HEK293 (cell line): ENCODE data around the gene FASTKD3.

Experiments used
- CTCF ChIA-PET: fragments of 350-600 bp; formaldehyde crosslinking; extraction: SDS; loops from one replicate; lab custom pipeline; 2021; ENCODE audit warnings: antibody characterized with exemption; lab: Yijun Ruan, JAX
- POLR2A ChIA-PET: fragments of 300-600 bp; formaldehyde crosslinking; extraction: SDS; loops from one replicate; lab custom pipeline; 2020; ENCODE audit warnings: antibody characterized with exemption, inconsistent platforms; lab: Yijun Ruan, JAX
- H3K27ac ChIP-seq: fragments of 200-500 bp; sonication (Bioruptor generic); 2 replicates; pipeline ENCODE4 v1.5.1; 2014; ENCODE audit warnings: low read depth, low read length, control low read depth, inconsistent platforms; ENCODE audit errors: extremely low read depth
- H3K36me3 ChIP-seq, 2 experiments: fragments of 200-500 bp in 1 of 2; sonication (Bioruptor generic) in 1 of 2; 1 replicate in 1 of 2; 2 replicates in 1 of 2; pipeline ENCODE4 v1.5.1; 2014 to 2017; ENCODE audit warnings: inconsistent platforms in 2 of 2, low read length in 2 of 2; ENCODE audit not compliant: control insufficient read depth in 2 of 2, insufficient read depth in 1 of 2
- H3K4me1 ChIP-seq: fragments of 200-500 bp; sonication (Bioruptor generic); 2 replicates; pipeline ENCODE4 v1.5.1; 2014; ENCODE audit warnings: mild to moderate bottlenecking, low read length, inconsistent platforms; ENCODE audit not compliant: control insufficient read depth, insufficient read depth
- H3K4me3 ChIP-seq: 2 replicates; pipeline ENCODE4 v1.5.1; 2011; ENCODE audit warnings: low read depth, mild to moderate bottlenecking, control low read depth, low read length, moderate library complexity
- H3K9me3 ChIP-seq: fragments of 200-500 bp; sonication (Bioruptor generic); 2 replicates; pipeline ENCODE4 v1.5.1; 2014; ENCODE audit warnings: low read depth, low read length, inconsistent platforms; ENCODE audit not compliant: control insufficient read depth, insufficient read depth
- HOXC10 ChIP-seq: sonication (generic); formaldehyde crosslinking; IDR thresholded peaks from 2 replicates; pipeline ENCODE4 v1.8.1; 2023; ENCODE audit warnings: mild to moderate bottlenecking, missing genetic modification reagents
- SETDB1 ChIP-seq: IDR thresholded peaks from one replicate; pipeline ENCODE4 v1.6.1; 2017; ENCODE audit warnings: mild to moderate bottlenecking, low read length, moderate library complexity, mixed read lengths; ENCODE audit not compliant: insufficient read length
- TCF7L2 ChIP-seq: IDR thresholded peaks from 2 replicates; pipeline ENCODE4 v1.6.1; 2011; ENCODE audit warnings: low read depth, mild to moderate bottlenecking, inconsistent platforms, low read length, moderate library complexity, borderline replicate concordance
- WT1 ChIP-seq: fragments of 450-650 bp; formaldehyde crosslinking; IDR thresholded peaks from 2 replicates; pipeline ENCODE4 v1.5.1; 2016; ENCODE audit warnings: missing biosample characterization, missing genetic modification characterization
- ZBTB7A ChIP-seq: fragments of 450-650 bp; formaldehyde crosslinking; IDR thresholded peaks from 2 replicates; pipeline ENCODE4 v1.5.1; 2016; ENCODE audit warnings: low read depth, missing biosample characterization, missing genetic modification characterization
- ZNF19 ChIP-seq: fragments of 450-650 bp; formaldehyde crosslinking; IDR thresholded peaks from 2 replicates; pipeline ENCODE4; 2016; ENCODE audit warnings: missing biosample characterization, missing genetic modification characterization, low read depth
- ZNF266 ChIP-seq: fragments of 450-650 bp; formaldehyde crosslinking; IDR thresholded peaks from 2 replicates; pipeline ENCODE4 v1.5.1; 2016; ENCODE audit warnings: missing biosample characterization, missing genetic modification characterization, low read depth
- ZNF354C ChIP-seq: fragments of 450-650 bp; formaldehyde crosslinking; IDR thresholded peaks from 2 replicates; pipeline ENCODE4 v1.5.1; 2016; ENCODE audit warnings: missing biosample characterization, missing genetic modification characterization, low read depth, borderline replicate concordance
- ZNF514 ChIP-seq: fragments of 450-650 bp; formaldehyde crosslinking; IDR thresholded peaks from 2 replicates; pipeline ENCODE4 v1.5.1; 2016; ENCODE audit warnings: missing biosample characterization, missing genetic modification characterization
- ZNF521 ChIP-seq: fragments of 450-650 bp; formaldehyde crosslinking; IDR thresholded peaks from 2 replicates; pipeline ENCODE4 v1.5.1; 2017; ENCODE audit warnings: missing biosample characterization, mild to moderate bottlenecking, missing genetic modification characterization
- ZNF548 ChIP-seq: fragments of 450-650 bp; formaldehyde crosslinking; IDR thresholded peaks from 2 replicates; pipeline ENCODE4 v1.5.1; 2016; ENCODE audit warnings: missing biosample characterization, missing genetic modification characterization
- ZNF624 ChIP-seq: fragments of 450-650 bp; formaldehyde crosslinking; IDR thresholded peaks from 2 replicates; pipeline ENCODE4 v1.5.1; 2017; ENCODE audit warnings: missing biosample characterization, missing genetic modification characterization
- ZNF843 ChIP-seq: fragments of 450-650 bp; formaldehyde crosslinking; IDR thresholded peaks from 2 replicates; pipeline ENCODE4 v1.5.1; 2016; ENCODE audit warnings: missing biosample characterization, missing genetic modification characterization
- TF ChIP-seq, protein P1 (sequence below): fragments of 450-650 bp; formaldehyde crosslinking; IDR thresholded peaks from 2 replicates; pipeline ENCODE4 v1.5.1; 2017; ENCODE audit warnings: missing biosample characterization, missing genetic modification characterization
- TF ChIP-seq, protein P2 (sequence below): IDR thresholded peaks from 2 replicates; pipeline ENCODE4 v1.6.1; 2011; ENCODE audit warnings: mild to moderate bottlenecking, low read depth, low read length, borderline replicate concordance
- TF ChIP-seq, protein P3 (sequence below): fragments of 450-650 bp; formaldehyde crosslinking; IDR thresholded peaks from 2 replicates; pipeline ENCODE4 v1.5.1; 2016; ENCODE audit warnings: missing biosample characterization, missing genetic modification characterization, low read depth
- TF ChIP-seq, protein P4 (sequence below): fragments of 450-650 bp; formaldehyde crosslinking; IDR thresholded peaks from 2 replicates; pipeline ENCODE4 v1.5.1; 2016; ENCODE audit warnings: missing biosample characterization, missing genetic modification characterization, borderline replicate concordance
- TF ChIP-seq, protein P5 (sequence below): fragments of 450-650 bp; formaldehyde crosslinking; IDR thresholded peaks from 2 replicates; pipeline ENCODE4 v1.5.0; 2017; ENCODE audit warnings: missing biosample characterization, missing genetic modification characterization, borderline replicate concordance
- TF ChIP-seq, protein P6 (sequence below): fragments of 450-650 bp; formaldehyde crosslinking; IDR thresholded peaks from 2 replicates; pipeline ENCODE4 v1.5.1; 2016; ENCODE audit warnings: missing biosample characterization, missing genetic modification characterization, borderline replicate concordance

The FASTKD3 gene

DNA sequence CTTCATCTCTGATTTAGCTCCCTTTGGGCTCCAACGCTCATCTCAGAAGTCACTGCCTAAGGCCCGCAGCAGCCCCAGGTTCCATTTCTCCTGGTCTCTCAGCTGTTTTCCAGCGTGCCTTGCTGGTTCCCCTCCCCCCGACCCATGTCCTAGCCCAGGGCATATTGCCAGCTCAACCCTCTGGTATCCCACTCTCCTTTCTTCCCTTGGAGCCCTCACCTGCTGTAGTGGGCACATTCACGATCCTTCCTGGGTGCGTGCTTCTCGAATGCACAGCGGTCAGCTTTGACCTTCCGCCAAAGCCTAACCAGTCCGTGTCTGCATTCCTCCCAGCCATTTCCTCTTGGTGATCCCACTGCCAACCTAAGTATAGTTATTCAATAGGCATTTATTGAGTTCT is 54.0 kb downstream of the FASTKD3 start (continued):
- TF ChIP-seq, protein P1, sequence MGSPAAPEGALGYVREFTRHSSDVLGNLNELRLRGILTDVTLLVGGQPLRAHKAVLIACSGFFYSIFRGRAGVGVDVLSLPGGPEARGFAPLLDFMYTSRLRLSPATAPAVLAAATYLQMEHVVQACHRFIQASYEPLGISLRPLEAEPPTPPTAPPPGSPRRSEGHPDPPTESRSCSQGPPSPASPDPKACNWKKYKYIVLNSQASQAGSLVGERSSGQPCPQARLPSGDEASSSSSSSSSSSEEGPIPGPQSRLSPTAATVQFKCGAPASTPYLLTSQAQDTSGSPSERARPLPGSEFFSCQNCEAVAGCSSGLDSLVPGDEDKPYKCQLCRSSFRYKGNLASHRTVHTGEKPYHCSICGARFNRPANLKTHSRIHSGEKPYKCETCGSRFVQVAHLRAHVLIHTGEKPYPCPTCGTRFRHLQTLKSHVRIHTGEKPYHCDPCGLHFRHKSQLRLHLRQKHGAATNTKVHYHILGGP (tag by site-specific recombination) = no peak
- TF ChIP-seq ZNF548 (tag by site-specific recombination) = no peak
- TF ChIP-seq, protein P2, sequence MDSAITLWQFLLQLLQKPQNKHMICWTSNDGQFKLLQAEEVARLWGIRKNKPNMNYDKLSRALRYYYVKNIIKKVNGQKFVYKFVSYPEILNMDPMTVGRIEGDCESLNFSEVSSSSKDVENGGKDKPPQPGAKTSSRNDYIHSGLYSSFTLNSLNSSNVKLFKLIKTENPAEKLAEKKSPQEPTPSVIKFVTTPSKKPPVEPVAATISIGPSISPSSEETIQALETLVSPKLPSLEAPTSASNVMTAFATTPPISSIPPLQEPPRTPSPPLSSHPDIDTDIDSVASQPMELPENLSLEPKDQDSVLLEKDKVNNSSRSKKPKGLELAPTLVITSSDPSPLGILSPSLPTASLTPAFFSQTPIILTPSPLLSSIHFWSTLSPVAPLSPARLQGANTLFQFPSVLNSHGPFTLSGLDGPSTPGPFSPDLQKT = no peak

DNA sequence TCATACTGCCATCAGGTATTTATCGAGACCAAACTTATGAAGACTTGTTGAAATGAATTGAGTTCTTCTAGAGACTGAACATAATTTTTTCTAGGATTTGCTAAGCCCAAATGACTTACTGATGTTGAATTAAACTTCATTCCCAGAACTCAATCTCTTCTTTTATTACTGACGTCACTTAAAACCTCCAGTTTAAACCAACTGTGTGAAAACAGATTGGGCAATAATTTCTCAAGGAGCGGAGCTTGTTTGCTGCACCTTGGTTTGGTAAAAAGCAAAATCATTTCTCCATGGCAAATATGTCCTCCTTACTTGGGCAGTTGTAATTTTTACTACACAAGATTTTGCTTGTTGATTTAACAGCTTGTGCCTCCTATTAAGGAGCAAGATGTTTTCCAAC is 55.3 kb downstream of the FASTKD3 start:
- H3K36me3 ChIP-seq = no peaks in the 10 kb centered on the region
- no peak overlapping the region for H3K4me3 ChIP-seq
- H3K9me3 ChIP-seq = no peaks in the 10 kb centered on the region
- TF ChIP-seq, protein P3, sequence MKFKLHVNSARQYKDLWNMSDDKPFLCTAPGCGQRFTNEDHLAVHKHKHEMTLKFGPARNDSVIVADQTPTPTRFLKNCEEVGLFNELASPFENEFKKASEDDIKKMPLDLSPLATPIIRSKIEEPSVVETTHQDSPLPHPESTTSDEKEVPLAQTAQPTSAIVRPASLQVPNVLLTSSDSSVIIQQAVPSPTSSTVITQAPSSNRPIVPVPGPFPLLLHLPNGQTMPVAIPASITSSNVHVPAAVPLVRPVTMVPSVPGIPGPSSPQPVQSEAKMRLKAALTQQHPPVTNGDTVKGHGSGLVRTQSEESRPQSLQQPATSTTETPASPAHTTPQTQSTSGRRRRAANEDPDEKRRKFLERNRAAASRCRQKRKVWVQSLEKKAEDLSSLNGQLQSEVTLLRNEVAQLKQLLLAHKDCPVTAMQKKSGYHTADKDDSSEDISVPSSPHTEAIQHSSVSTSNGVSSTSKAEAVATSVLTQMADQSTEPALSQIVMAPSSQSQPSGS = peak; percentile 82
- TF ChIP-seq, protein P4, sequence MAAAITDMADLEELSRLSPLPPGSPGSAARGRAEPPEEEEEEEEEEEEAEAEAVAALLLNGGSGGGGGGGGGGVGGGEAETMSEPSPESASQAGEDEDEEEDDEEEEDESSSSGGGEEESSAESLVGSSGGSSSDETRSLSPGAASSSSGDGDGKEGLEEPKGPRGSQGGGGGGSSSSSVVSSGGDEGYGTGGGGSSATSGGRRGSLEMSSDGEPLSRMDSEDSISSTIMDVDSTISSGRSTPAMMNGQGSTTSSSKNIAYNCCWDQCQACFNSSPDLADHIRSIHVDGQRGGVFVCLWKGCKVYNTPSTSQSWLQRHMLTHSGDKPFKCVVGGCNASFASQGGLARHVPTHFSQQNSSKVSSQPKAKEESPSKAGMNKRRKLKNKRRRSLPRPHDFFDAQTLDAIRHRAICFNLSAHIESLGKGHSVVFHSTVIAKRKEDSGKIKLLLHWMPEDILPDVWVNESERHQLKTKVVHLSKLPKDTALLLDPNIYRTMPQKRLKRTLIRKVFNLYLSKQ (tag by site-specific recombination) = no peak
- POLR2A ChIA-PET = no interaction called here
- CTCF ChIA-PET = interaction anchor here (0.7 to 5.2 kb wide), 8 partner anchors 9 to 553 kb away, joined by 3 to 46 read pairs (median 4); no protein-coding TSS in a partner anchor
- peaks cover 3% of the 10 kb centered on the region; the same call in 1 of the 2 replicates for H3K4me1 ChIP-seq
- H3K27ac ChIP-seq = no peak overlapping the region

DNA sequence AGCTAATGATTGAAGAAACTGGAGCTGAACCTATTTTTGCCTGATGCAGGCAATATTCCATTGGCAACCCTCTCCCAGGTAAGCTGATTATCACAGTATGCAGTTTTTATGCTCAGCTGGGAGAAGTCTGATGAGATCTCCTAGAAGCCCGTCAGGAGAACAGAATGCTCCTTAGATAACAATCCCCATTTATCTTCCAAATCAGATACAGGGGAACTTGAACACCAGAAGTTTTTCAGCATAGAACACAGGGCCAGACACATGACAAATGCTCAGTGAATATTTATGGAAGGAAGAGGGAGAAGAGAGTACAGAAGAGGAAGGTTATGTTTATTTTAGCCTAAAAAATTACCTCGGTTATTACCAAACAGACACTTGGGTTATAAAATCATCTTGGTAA is 55.8 kb downstream of the FASTKD3 start:
- CTCF ChIA-PET = interaction anchor here (1.2 to 5.2 kb wide), 3 partner anchors 20 to 58 kb away, joined by 4 to 46 read pairs (median 32); partner anchors contain the start of gene CFAP90
- no peaks in the 10 kb centered on the region for H3K9me3 ChIP-seq
- no peak overlapping the region for H3K4me3 ChIP-seq
- POLR2A ChIA-PET = no interaction called here
- H3K4me1 ChIP-seq = peaks cover 3% of the 10 kb centered on the region; the same call in 1 of the 2 replicates
- H3K27ac ChIP-seq = no peak overlapping the region
- no peaks in the 10 kb centered on the region for H3K36me3 ChIP-seq
- no peak for TF ChIP-seq ZNF19
- TF ChIP-seq ZNF624 (tag by site-specific recombination) = no peak
- no peak for TF ChIP-seq ZNF843 (tag by site-specific recombination)
- TF ChIP-seq ZNF521 (tag by site-specific recombination) = no peak
- TF ChIP-seq HOXC10 (CRISPR knock-in tag) = no peak
- no peak for TF ChIP-seq ZNF266
- TF ChIP-seq WT1 (tag by site-specific recombination) = no peak
- TF ChIP-seq, protein P5, sequence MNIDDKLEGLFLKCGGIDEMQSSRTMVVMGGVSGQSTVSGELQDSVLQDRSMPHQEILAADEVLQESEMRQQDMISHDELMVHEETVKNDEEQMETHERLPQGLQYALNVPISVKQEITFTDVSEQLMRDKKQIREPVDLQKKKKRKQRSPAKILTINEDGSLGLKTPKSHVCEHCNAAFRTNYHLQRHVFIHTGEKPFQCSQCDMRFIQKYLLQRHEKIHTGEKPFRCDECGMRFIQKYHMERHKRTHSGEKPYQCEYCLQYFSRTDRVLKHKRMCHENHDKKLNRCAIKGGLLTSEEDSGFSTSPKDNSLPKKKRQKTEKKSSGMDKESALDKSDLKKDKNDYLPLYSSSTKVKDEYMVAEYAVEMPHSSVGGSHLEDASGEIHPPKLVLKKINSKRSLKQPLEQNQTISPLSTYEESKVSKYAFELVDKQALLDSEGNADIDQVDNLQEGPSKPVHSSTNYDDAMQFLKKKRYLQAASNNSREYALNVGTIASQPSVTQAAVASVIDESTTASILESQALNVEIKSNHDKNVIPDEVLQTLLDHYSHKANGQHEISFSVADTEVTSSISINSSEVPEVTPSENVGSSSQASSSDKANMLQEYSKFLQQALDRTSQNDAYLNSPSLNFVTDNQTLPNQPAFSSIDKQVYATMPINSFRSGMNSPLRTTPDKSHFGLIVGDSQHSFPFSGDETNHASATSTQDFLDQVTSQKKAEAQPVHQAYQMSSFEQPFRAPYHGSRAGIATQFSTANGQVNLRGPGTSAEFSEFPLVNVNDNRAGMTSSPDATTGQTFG (tag by site-specific recombination) = no peak
- TF ChIP-seq ZBTB7A (tag by site-specific recombination) = no peak
- TF ChIP-seq ZNF514 (tag by site-specific recombination) = no peak
- TF ChIP-seq SETDB1 = no peak
- no peak for TF ChIP-seq TCF7L2
- TF ChIP-seq ZNF354C (tag by site-specific recombination) = no peak
- TF ChIP-seq, protein P6, sequence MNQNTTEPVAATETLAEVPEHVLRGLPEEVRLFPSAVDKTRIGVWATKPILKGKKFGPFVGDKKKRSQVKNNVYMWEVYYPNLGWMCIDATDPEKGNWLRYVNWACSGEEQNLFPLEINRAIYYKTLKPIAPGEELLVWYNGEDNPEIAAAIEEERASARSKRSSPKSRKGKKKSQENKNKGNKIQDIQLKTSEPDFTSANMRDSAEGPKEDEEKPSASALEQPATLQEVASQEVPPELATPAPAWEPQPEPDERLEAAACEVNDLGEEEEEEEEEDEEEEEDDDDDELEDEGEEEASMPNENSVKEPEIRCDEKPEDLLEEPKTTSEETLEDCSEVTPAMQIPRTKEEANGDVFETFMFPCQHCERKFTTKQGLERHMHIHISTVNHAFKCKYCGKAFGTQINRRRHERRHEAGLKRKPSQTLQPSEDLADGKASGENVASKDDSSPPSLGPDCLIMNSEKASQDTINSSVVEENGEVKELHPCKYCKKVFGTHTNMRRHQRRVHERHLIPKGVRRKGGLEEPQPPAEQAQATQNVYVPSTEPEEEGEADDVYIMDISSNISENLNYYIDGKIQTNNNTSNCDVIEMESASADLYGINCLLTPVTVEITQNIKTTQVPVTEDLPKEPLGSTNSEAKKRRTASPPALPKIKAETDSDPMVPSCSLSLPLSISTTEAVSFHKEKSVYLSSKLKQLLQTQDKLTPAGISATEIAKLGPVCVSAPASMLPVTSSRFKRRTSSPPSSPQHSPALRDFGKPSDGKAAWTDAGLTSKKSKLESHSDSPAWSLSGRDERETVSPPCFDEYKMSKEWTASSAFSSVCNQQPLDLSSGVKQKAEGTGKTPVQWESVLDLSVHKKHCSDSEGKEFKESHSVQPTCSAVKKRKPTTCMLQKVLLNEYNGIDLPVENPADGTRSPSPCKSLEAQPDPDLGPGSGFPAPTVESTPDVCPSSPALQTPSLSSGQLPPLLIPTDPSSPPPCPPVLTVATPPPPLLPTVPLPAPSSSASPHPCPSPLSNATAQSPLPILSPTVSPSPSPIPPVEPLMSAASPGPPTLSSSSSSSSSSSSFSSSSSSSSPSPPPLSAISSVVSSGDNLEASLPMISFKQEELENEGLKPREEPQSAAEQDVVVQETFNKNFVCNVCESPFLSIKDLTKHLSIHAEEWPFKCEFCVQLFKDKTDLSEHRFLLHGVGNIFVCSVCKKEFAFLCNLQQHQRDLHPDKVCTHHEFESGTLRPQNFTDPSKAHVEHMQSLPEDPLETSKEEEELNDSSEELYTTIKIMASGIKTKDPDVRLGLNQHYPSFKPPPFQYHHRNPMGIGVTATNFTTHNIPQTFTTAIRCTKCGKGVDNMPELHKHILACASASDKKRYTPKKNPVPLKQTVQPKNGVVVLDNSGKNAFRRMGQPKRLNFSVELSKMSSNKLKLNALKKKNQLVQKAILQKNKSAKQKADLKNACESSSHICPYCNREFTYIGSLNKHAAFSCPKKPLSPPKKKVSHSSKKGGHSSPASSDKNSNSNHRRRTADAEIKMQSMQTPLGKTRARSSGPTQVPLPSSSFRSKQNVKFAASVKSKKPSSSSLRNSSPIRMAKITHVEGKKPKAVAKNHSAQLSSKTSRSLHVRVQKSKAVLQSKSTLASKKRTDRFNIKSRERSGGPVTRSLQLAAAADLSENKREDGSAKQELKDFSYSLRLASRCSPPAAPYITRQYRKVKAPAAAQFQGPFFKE (tag by site-specific recombination) = no peak
